Brain microvascular endothelial cell (primary cell): Measurements from ENCODE around the gene MLF1.
A peak's percentile ranks its signal among the peaks of the same experiment; 100 is the strongest.
"Not testable (repeated sequence)": the region's sequence is repeated elsewhere in the genome, so short reads cannot be mapped to it uniquely, and the experiment has no call there.

Experiments used
- DNase-seq: peaks from one replicate; pipeline ENCODE4 v3.0.0-alpha.2; 2020
- H3K27ac ChIP-seq: fragments of 250-450 bp; sonication (Bioruptor Pico); 2 replicates; pipeline ENCODE4 v1.5.1; 2020; ENCODE audit warnings: mild to moderate bottlenecking, moderate library complexity
- H3K27me3 ChIP-seq: fragments of 250-450 bp; sonication (Bioruptor Pico); replicated peaks from 2 replicates; pipeline ENCODE4 v1.5.1; 2020; ENCODE audit warnings: mild to moderate bottlenecking
- H3K36me3 ChIP-seq: fragments of 250-450 bp; sonication (Bioruptor Pico); replicated peaks from 2 replicates; pipeline ENCODE4 v1.5.1; 2020; ENCODE audit warnings: mild to moderate bottlenecking
- H3K4me3 ChIP-seq: 2 replicates; pipeline ENCODE4 v1.5.1; 2011; ENCODE audit warnings: low read depth, mild to moderate bottlenecking, control low read depth, low read length, moderate library complexity
- CTCF ChIP-seq: IDR thresholded peaks from 2 replicates; pipeline ENCODE4 v1.5.1; 2011; ENCODE audit warnings: low read depth, mild to moderate bottlenecking, moderate library complexity, low read length, control low read depth, inconsistent platforms; ENCODE audit errors: missing control alignments
- in situ Hi-C: cut with HindIII; loops from 2 replicates; pipeline ENCODE4 v1.10.0; 2017; ENCODE audit warnings: low sequenced_read_pairs, low pct_ligation_motif_present

The MLF1 gene

GRCh38 chr3:158535918-158536317 is 35.1 kb upstream of the MLF1 start:
- no peak overlapping the region for H3K27ac ChIP-seq
- no peaks in the 10 kb centered on the region for H3K36me3 ChIP-seq
- no peak for TF ChIP-seq CTCF
- H3K27me3 ChIP-seq = no peaks in the 10 kb centered on the region
- in situ Hi-C loops = no loop called here
- DNase-seq = no peak
- no peak overlapping the region for H3K4me3 ChIP-seq

GRCh38 chr3:158539414-158540014 is 31.5 kb upstream of the MLF1 start:
- H3K27me3 ChIP-seq = no peaks in the 10 kb centered on the region
- H3K4me3 ChIP-seq = no peak overlapping the region
- in situ Hi-C loops = no loop called here
- peak; percentile 51 for TF ChIP-seq CTCF
- no peaks in the 10 kb centered on the region for H3K36me3 ChIP-seq
- peak; percentile 45 for DNase-seq
- no peak overlapping the region for H3K27ac ChIP-seq

GRCh38 chr3:158540066-158540465 is 30.9 kb upstream of the MLF1 start:
- no peaks in the 10 kb centered on the region for H3K27me3 ChIP-seq
- no peak for DNase-seq
- H3K4me3 ChIP-seq = no peak overlapping the region
- in situ Hi-C loops = no loop called here
- no peak for TF ChIP-seq CTCF
- no peak overlapping the region for H3K27ac ChIP-seq
- no peaks in the 10 kb centered on the region for H3K36me3 ChIP-seq

- Histone ChIP-seq H3K4me3 (no peak overlapping the region), H3K27me3 (no peaks in the 10 kb centered on the region), H3K36me3 (no peaks in the 10 kb centered on the region), H3K27ac (no peak overlapping the region)
- TF ChIP-seq CTCF = no peak
- in situ Hi-C loops = no loop called here
- DNase-seq = no peak
Measured at GRCh38 chr3:158548691-158549090, 22.3 kb upstream of the MLF1 start.

- H3K27ac ChIP-seq, DNase-seq, H3K27me3 ChIP-seq, H3K4me3 ChIP-seq, in situ Hi-C loops, H3K36me3 ChIP-seq: not testable (repeated sequence)
Measured at GRCh38 chr3:158549938-158550337, 21.1 kb upstream of the MLF1 start.

GRCh38 chr3:158552124-158552523 is 18.9 kb upstream of the MLF1 start:
- no peak for DNase-seq
- Histone ChIP-seq H3K27ac (no peak overlapping the region), H3K4me3 (no peak overlapping the region), H3K27me3 (no peaks in the 10 kb centered on the region), H3K36me3 (no peaks in the 10 kb centered on the region)
- no peak for TF ChIP-seq CTCF
- in situ Hi-C loops = no loop called here
